SK-N-SH (cell line): ENCODE data around the gene GNAZ. TPM values are rescaled to one million over a fixed set of nuclear protein-coding genes. Genes with fewer than 3 reads are reported as not detected.

Source experiments
- CTCF ChIA-PET: fragments of 300-600, 350-600 bp; formaldehyde crosslinking; extraction: SDS; loops from one replicate; lab custom pipeline; 2021; lab: Yijun Ruan, JAX
- POLR2A ChIA-PET: fragments of 350-600 bp; sonication (Branson Sonifier 250); formaldehyde crosslinking; extraction: SDS; loops from one replicate; lab custom pipeline; 2020; ENCODE audit warnings: antibody characterized with exemption, inconsistent platforms; lab: Yijun Ruan, JAX
- DNase-seq: peaks from one replicate; pipeline ENCODE4 v3.0.0; 2012
- H2AFZ ChIP-seq: fragments of 200-600 bp; sonication (generic); 2 replicates; pipeline ENCODE4 v1.8.1; 2016; ENCODE audit warnings: antibody characterized with exemption, mild to moderate bottlenecking, low read depth
- H3F3A ChIP-seq: fragments of 200-600 bp; sonication (generic); replicated peaks from 2 replicates; pipeline ENCODE3; 2016; ENCODE audit warnings: antibody characterized with exemption, mild to moderate bottlenecking; ENCODE audit not compliant: insufficient read depth
- H3K27ac ChIP-seq, 2 experiments: fragments of 200-500 bp in 1 of 2; fragments of 200-600 bp in 1 of 2; sonication (Bioruptor generic) in 1 of 2; sonication (generic), shearing (Covaris generic) in 1 of 2; 2 replicates each; pipeline versions ENCODE4 v1.5.1 to v1.6.1; 2014 to 2016; ENCODE audit warnings: low read depth in 2 of 2, inconsistent platforms in 1 of 2, low read length in 1 of 2, mild to moderate bottlenecking in 1 of 2, mixed read lengths in 1 of 2
- H3K27me3 ChIP-seq: fragments of 200-600 bp; sonication (generic), shearing (Covaris generic); 2 replicates; pipeline ENCODE4 v1.6.1; 2016; ENCODE audit warnings: mixed run types; ENCODE audit not compliant: insufficient read depth
- H3K36me3 ChIP-seq, 2 experiments: fragments of 200-500 bp in 1 of 2; fragments of 200-600 bp in 1 of 2; sonication (Bioruptor generic) in 1 of 2; sonication (generic) in 1 of 2; replicated peaks in 1 of 2; 2 replicates each; pipeline versions ENCODE3 to v1.5.1; 2014 to 2016; ENCODE audit warnings: low read length in 1 of 2, mild to moderate bottlenecking in 1 of 2; ENCODE audit not compliant: insufficient read depth in 2 of 2, control insufficient read depth in 1 of 2
- H3K4me1 ChIP-seq, 2 experiments: fragments of 200-500 bp in 1 of 2; fragments of 200-600 bp in 1 of 2; sonication (Bioruptor generic) in 1 of 2; sonication (generic), shearing (Covaris generic) in 1 of 2; 2 replicates each; pipeline versions ENCODE4 v1.5.1 to v1.6.1; 2014 to 2016; ENCODE audit warnings: low read depth in 1 of 2, low read length in 1 of 2, mixed run types in 1 of 2; ENCODE audit not compliant: insufficient read depth in 2 of 2, control insufficient read depth in 1 of 2
- H3K4me2 ChIP-seq: fragments of 200-600 bp; sonication (generic), shearing (Covaris generic); 2 replicates; pipeline ENCODE4 v1.6.1; 2017; ENCODE audit warnings: mixed run types
- H3K4me3 ChIP-seq, 2 experiments: fragments of 200-500 bp in 1 of 2; fragments of 200-600 bp in 1 of 2; sonication (Bioruptor generic) in 1 of 2; sonication (generic), shearing (Covaris generic) in 1 of 2; 2 replicates each; pipeline versions ENCODE4 v1.5.1 to v1.8.1; 2014 to 2016; ENCODE audit warnings: low read depth in 2 of 2, inconsistent platforms in 1 of 2, low read length in 1 of 2, mild to moderate bottlenecking in 1 of 2, mixed read lengths in 1 of 2, moderate library complexity in 1 of 2
- H3K79me2 ChIP-seq: fragments of 200-600 bp; sonication (generic); 2 replicates; pipeline ENCODE4 v1.8.1; 2017; ENCODE audit warnings: mild to moderate bottlenecking; ENCODE audit not compliant: insufficient read depth
- H3K9ac ChIP-seq: fragments of 200-600 bp; sonication (generic); 2 replicates; pipeline ENCODE4 v1.6.1; 2017; ENCODE audit warnings: mixed run types
- H3K9me2 ChIP-seq: fragments of 200-600 bp; sonication (generic); 2 replicates; pipeline ENCODE4 v1.6.1; 2017; ENCODE audit warnings: mixed run types
- H3K9me3 ChIP-seq: fragments of 200-600 bp; sonication (generic); 2 replicates; pipeline ENCODE4 v1.6.1; 2017; ENCODE audit warnings: mixed run types, mild to moderate bottlenecking, moderate library complexity
- H4K20me1 ChIP-seq: fragments of 200-600 bp; sonication (generic); 2 replicates; pipeline ENCODE4 v1.6.1; 2017; ENCODE audit warnings: mild to moderate bottlenecking, mixed run types; ENCODE audit not compliant: insufficient read depth
- CHD2 ChIP-seq: fragments of 150-350 bp; IDR thresholded peaks from 2 replicates; pipeline ENCODE4 v1.6.1; 2018; ENCODE audit warnings: low read length; ENCODE audit not compliant: partially characterized antibody
- EP300 ChIP-seq, 2 experiments: IDR thresholded peaks; 2 replicates each; pipeline versions ENCODE4 v1.4.0 to v1.6.1; 2012; ENCODE audit warnings: borderline replicate concordance in 1 of 2, low read depth in 1 of 2, low read length in 1 of 2
- EZH2phosphoT487 ChIP-seq: fragments of 200-600 bp; sonication (generic); IDR thresholded peaks from 2 replicates; pipeline ENCODE4 v1.6.1; 2017; ENCODE audit warnings: low read depth, mixed run types, mild to moderate bottlenecking, antibody characterized with exemption, moderate library complexity, borderline replicate concordance
- GABPA ChIP-seq: IDR thresholded peaks from 2 replicates; pipeline ENCODE4 v1.4.0; 2012; ENCODE audit warnings: low read depth, mild to moderate bottlenecking
- GATA2 ChIP-seq: sonication (generic); formaldehyde crosslinking; IDR thresholded peaks from 2 replicates; pipeline ENCODE4 v1.5.0; 2020; ENCODE audit warnings: mild to moderate bottlenecking, missing genetic modification reagents
- JUND ChIP-seq: IDR thresholded peaks from 2 replicates; pipeline ENCODE4 v1.4.0; 2012
- MXI1 ChIP-seq: IDR thresholded peaks from 2 replicates; pipeline ENCODE4 v1.6.1; 2012; ENCODE audit warnings: mild to moderate bottlenecking, low read depth, low read length, improper control_type of control experiment
- NFIC ChIP-seq: IDR thresholded peaks from 2 replicates; pipeline ENCODE4 v1.4.0; 2012; ENCODE audit warnings: borderline replicate concordance
- POLR2AphosphoS5 ChIP-seq: IDR thresholded peaks from 2 replicates; pipeline ENCODE4 v1.6.1; 2012; ENCODE audit warnings: low read depth, low read length
- RCOR1 ChIP-seq: fragments of 150-350 bp; IDR thresholded peaks from 2 replicates; pipeline ENCODE4 v1.6.1; 2017; ENCODE audit warnings: antibody characterized with exemption, low read length
- RFX5 ChIP-seq: IDR thresholded peaks from 2 replicates; pipeline ENCODE4 v1.6.1; 2012; ENCODE audit warnings: mild to moderate bottlenecking, improper control_type of control experiment, low read length
- RXRA ChIP-seq: IDR thresholded peaks from 2 replicates; pipeline ENCODE4 v1.4.0; 2012; ENCODE audit warnings: low read depth, mild to moderate bottlenecking, borderline replicate concordance
- TAF1 ChIP-seq: IDR thresholded peaks from 2 replicates; pipeline ENCODE4 v1.6.1; 2012; ENCODE audit warnings: low read depth, mild to moderate bottlenecking, low read length, moderate library complexity, borderline replicate concordance
- WGBS: methylation state at CpG from one replicate; pipeline ENCODE4 v1.1.6; 2017; ENCODE audit warnings: low lambda C conversion rate; 5-methylcytosine and 5-hydroxymethylcytosine counted together
- polyA plus RNA-seq, 3 experiments: library from polyadenylated mRNA; depleted of rRNA; stranded (reverse); fragments of >200 nt; gene quantifications; 2 replicates each; pipeline ENCODE4 v1.2.3, GENCODE V29; 2012
- TF ChIP-seq, protein P1 (sequence below): fragments of 150-350 bp; IDR thresholded peaks from 2 replicates; pipeline ENCODE4 v1.6.1; 2016; ENCODE audit warnings: mild to moderate bottlenecking, low read depth, low read length
- TF ChIP-seq, protein P2 (sequence below): IDR thresholded peaks from 2 replicates; pipeline ENCODE4 v1.4.0; 2012; ENCODE audit warnings: low read depth

The GNAZ gene
- polyA plus RNA-seq, 1 of the 3 experiments (the other 2 are of a cell fraction), result 6.5 TPM

DNA sequence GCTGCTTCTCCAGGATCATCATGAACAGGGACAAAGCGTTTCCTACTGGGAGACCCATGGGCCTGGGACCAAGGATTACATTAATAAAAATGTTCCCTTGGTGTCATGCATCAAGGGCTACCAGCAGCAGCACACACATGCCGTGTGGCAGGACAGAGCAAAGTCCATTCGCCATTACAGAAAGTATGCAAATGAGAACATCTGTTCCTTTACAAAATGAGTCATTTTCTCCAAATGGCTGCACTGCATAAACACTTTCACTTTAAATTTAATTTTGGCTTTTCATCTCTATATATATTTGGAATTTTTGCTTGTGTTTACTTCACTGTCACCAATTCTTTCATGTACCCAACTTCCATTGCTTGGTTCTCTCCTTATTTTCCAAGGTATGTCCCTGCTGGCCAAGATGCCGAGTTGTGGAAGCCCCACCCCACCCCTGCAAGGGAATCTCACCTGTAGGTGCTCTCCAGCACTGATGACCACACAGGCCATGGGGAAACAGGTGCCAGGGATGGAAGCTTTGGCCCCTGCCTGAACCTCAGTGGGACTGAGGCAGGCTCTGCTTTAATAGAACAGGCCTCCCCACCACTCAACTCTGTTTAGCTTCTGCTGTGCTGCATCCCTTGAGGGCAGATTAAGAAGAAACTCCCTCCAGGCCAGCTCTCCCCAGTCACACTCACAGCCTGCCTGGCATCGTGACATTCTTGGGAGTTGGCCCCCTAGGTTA lies 15.6 kb upstream of the GNAZ start (continued):
- TF ChIP-seq, protein P1, sequence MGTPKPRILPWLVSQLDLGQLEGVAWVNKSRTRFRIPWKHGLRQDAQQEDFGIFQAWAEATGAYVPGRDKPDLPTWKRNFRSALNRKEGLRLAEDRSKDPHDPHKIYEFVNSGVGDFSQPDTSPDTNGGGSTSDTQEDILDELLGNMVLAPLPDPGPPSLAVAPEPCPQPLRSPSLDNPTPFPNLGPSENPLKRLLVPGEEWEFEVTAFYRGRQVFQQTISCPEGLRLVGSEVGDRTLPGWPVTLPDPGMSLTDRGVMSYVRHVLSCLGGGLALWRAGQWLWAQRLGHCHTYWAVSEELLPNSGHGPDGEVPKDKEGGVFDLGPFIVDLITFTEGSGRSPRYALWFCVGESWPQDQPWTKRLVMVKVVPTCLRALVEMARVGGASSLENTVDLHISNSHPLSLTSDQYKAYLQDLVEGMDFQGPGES, result no peak
- no peak for TF ChIP-seq RCOR1
- no peak for TF ChIP-seq RFX5
- TF ChIP-seq, protein P2, sequence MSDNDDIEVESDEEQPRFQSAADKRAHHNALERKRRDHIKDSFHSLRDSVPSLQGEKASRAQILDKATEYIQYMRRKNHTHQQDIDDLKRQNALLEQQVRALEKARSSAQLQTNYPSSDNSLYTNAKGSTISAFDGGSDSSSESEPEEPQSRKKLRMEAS, result no peak
- no peak for TF ChIP-seq GABPA
- TF ChIP-seq EZH2phosphoT487, result no peak
- TF ChIP-seq MXI1, result no peak
- TF ChIP-seq TAF1, result no peak
- TF ChIP-seq POLR2AphosphoS5, result no peak

DNA sequence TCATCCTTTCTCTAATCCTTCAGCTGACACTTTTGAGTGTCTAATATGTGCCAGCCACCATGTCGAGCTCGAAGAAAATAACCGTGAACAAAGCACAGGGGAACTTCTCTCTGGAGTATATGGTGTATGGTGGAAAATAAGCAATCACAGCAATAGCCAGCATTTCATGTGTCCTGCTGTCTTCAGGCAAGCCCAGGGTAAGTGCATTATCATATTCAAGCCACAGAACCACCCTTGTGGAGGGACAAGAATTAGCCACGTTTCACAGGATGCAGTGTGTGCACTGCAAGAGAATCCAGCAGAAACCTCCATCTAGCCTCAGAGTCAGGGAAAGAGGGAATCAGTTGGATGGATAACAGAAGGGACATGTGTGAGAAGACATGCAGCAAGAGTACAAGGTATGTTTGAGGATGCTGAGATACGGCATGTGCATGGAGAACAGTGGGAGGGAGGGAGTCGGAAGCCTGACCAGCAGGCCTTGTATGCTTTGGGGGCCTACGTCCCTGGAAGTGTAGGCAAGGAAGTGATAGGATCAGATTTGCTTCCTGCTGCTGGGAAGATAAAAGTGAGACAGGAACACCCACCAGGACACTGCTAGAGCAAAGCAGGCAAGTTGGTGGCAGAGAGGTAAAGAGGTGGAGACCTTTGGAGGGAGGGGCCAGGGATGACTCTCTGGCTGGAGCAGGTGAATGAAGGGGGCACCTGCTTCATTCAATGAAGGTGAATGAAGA lies 14.7 kb upstream of the GNAZ start:
- no peak overlapping the region for H3K27ac ChIP-seq
- H3K9me3 ChIP-seq, result no peaks in the 10 kb centered on the region
- H3K4me2 ChIP-seq, result no peak overlapping the region
- TF ChIP-seq GATA2, result no peak
- TF ChIP-seq POLR2AphosphoS5, result no peak
- no peak for TF ChIP-seq EP300 (IDR thresholded peaks at IDR 0.05; ENCODE audit: borderline replicate concordance in 1 of 2, low read depth in 1 of 2, low read length in 1 of 2)
- no peak for TF ChIP-seq JUND
- no peak for TF ChIP-seq CHD2
- TF ChIP-seq NFIC, result no peak
- TF ChIP-seq RXRA, result no peak
- H3K4me3 ChIP-seq, result no peak overlapping the region
- H3F3A ChIP-seq, result no peaks in the 10 kb centered on the region
- no peaks in the 10 kb centered on the region for H3K4me1 ChIP-seq
- POLR2A ChIA-PET, result no interaction called here
- H4K20me1 ChIP-seq, result no peaks in the 10 kb centered on the region
- no peaks in the 10 kb centered on the region for H3K9me2 ChIP-seq
- CTCF ChIA-PET, result interaction anchor here (1.1 kb wide), 1 partner anchor 100 kb away, joined by 3 read pairs; no protein-coding TSS in a partner anchor
- 24% methylated on average over 7 of the region's 7 CpGs for WGBS
- no peaks in the 10 kb centered on the region for H3K79me2 ChIP-seq
- DNase-seq, result no peak
- no peak overlapping the region for H2AFZ ChIP-seq
- no peak overlapping the region for H3K9ac ChIP-seq
- H3K36me3 ChIP-seq, result no peaks in the 10 kb centered on the region
- no peaks in the 10 kb centered on the region for H3K27me3 ChIP-seq
